Lung (tissue), 12 donors: ENCODE results near the gene KIF1A. TPM values are rescaled to one million over a fixed set of nuclear protein-coding genes. Genes with fewer than 3 reads are reported as not detected.

Experiments used
- ATAC-seq: fragments of 200-7000 bp; cut with Tn5 transposase; one replicate; pipeline ENCODE4 v1.9.1; 2020; ENCODE audit warnings: moderate number of reproducible peaks; ENCODE audit not compliant: insufficient read depth, low FRiP score
- DNase-seq, 3 donors: peaks; one replicate each; pipeline ENCODE4 v3.0.0-alpha.2; 2013 to 2017
- H3K27ac ChIP-seq, 2 donors: one replicate each; pipeline ENCODE4 v1.5.1; 2013; ENCODE audit warnings: mild to moderate bottlenecking in 2 of 2, moderate library complexity in 2 of 2, control low read depth in 1 of 2, inconsistent platforms in 1 of 2, low read depth in 1 of 2, low read length in 1 of 2
- H3K27me3 ChIP-seq, 3 donors: one replicate each; pipeline ENCODE4 v1.5.1; 2013; ENCODE audit warnings: low read length in 2 of 3; ENCODE audit not compliant: control insufficient read depth in 3 of 3, insufficient read depth in 3 of 3
- H3K36me3 ChIP-seq, 4 donors: one replicate each; pipeline ENCODE4 v1.5.1; 2013; ENCODE audit warnings: low read length in 4 of 4, mild to moderate bottlenecking in 1 of 4, moderate library complexity in 1 of 4; ENCODE audit not compliant: control insufficient read depth in 4 of 4, insufficient read depth in 4 of 4
- H3K4me1 ChIP-seq, 5 donors: one replicate each; pipeline ENCODE4 v1.5.1; 2013; ENCODE audit warnings: low read length in 5 of 5, mild to moderate bottlenecking in 2 of 5, moderate library complexity in 1 of 5; ENCODE audit not compliant: control insufficient read depth in 5 of 5, insufficient read depth in 5 of 5
- H3K4me3 ChIP-seq: one replicate; pipeline ENCODE4 v1.5.1; 2013; ENCODE audit warnings: mild to moderate bottlenecking, control low read depth, moderate library complexity
- H3K9ac ChIP-seq, 2 donors: one replicate each; pipeline ENCODE4 v1.5.1; 2013; ENCODE audit warnings: low read length in 2 of 2, control low read depth in 1 of 2; ENCODE audit not compliant: insufficient read depth in 1 of 2
- H3K9me3 ChIP-seq, 4 donors: one replicate each; pipeline ENCODE4 v1.5.1; 2013; ENCODE audit warnings: low read length in 3 of 4, mild to moderate bottlenecking in 1 of 4, moderate library complexity in 1 of 4; ENCODE audit not compliant: control insufficient read depth in 4 of 4, insufficient read depth in 3 of 4
- CTCF ChIP-seq: IDR thresholded peaks from 2 replicates; pipeline ENCODE4 v1.5.1; 2012; ENCODE audit warnings: mild to moderate bottlenecking; ENCODE audit errors: control extremely low read depth, extremely low read depth
- WGBS, 2 donors: extraction: QIAGEN DNeasy Blood & Tissue Kit; methylation state at CpG; one replicate each; pipeline ENCODE4 v1.1.7; 2013; 5-methylcytosine and 5-hydroxymethylcytosine counted together
- polyA plus RNA-seq, 2 donors: library from polyadenylated mRNA; stranded (reverse); fragments of 200-250 nt; gene quantifications; one replicate each; pipeline ENCODE4 v1.2.1, GENCODE V29; 2013
- total RNA-seq, 2 donors: library from RNA; depleted of rRNA in 1 of 2; stranded (reverse); fragments of >200 nt in 1 of 2; gene quantifications; one replicate each; pipeline ENCODE4 v1.2.1, GENCODE V29; 2014 to 2021
- donor health status: control.
- donor health status: control.
- donor health status: Bipolar disorder and iron deficiency.
- donor health status: healthy.
- donor health status: DM: yes; HTN: yes; CAD: no.

Gene KIF1A
- total and polyA plus RNA-seq, 4 donors, result 0.14 to 2.3 (median 0.46) TPM

GRCh38 chr2:240732184-240732583, 87.8 kb downstream of the KIF1A start:
- ATAC-seq, result no peak
- Histone ChIP-seq H3K27me3 (no peaks in the 10 kb centered on the region), H3K4me1 (peaks cover 0 to 10% (median 0%) of the 10 kb centered on the region in 5 donors), H3K9me3 (no peaks in the 10 kb centered on the region), H3K27ac (no peak overlapping the region), H3K9ac (no peak overlapping the region), H3K36me3 (no peaks in the 10 kb centered on the region), H3K4me3 (no peak overlapping the region)
- TF ChIP-seq CTCF, result no peak
- DNase-seq, result no peak
- WGBS, 2 donors, result 78 to 89% methylated on average over 5 of the region's 5 CpGs

DNA sequence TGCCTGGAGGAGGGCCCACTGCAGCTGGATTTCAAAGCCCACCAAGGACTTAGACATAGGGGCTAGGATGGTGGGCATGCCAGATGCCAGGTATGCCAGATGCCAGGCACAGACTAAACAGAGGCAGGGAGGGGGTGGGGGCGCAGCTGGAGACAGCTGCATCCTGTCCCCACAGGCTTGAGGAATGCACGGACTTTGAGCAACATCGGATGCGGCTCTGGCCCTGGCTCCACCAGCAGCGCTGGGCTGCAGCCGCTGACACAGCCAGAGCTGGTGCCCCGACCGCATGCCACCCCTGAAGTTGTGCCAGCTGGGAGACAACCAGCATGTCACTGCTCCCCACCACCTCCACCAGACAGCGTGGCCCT, 88.9 kb downstream of the KIF1A start:
- H3K27me3 ChIP-seq, result no peaks in the 10 kb centered on the region
- DNase-seq, result peak; percentile 61 to 80 (median 71)
- no peak for TF ChIP-seq CTCF
- WGBS, 2 donors, result 44 to 65% methylated on average over 9 of the region's 9 CpGs
- H3K4me1 ChIP-seq, result peaks cover 0 to 10% (median 0%) of the 10 kb centered on the region in 5 donors
- no peaks in the 10 kb centered on the region for H3K9me3 ChIP-seq
- H3K4me3 ChIP-seq, result no peak overlapping the region
- no peak overlapping the region for H3K27ac ChIP-seq
- H3K36me3 ChIP-seq, result no peaks in the 10 kb centered on the region
- no peak for ATAC-seq
- no peak overlapping the region for H3K9ac ChIP-seq

- no peak overlapping the region for H3K9ac ChIP-seq
- no peak for DNase-seq
- no peaks in the 10 kb centered on the region for H3K9me3 ChIP-seq
- TF ChIP-seq CTCF, result no peak
- no peak overlapping the region for H3K4me3 ChIP-seq
- 77 to 87% methylated on average over 10 of the region's 10 CpGs for WGBS, 2 donors
- no peaks in the 10 kb centered on the region for H3K36me3 ChIP-seq
- ATAC-seq, result no peak
- peak overlapping the region in 1 of 2 donors; percentile 9 for H3K27ac ChIP-seq
- H3K27me3 ChIP-seq, result no peaks in the 10 kb centered on the region
- peaks cover 0 to 10% (median 0%) of the 10 kb centered on the region in 5 donors for H3K4me1 ChIP-seq
Measured at GRCh38 chr2:240730501-240731177, 89.4 kb downstream of the KIF1A start.

- Histone ChIP-seq H3K4me1 (peaks cover 0 to 10% (median 0%) of the 10 kb centered on the region in 5 donors), H3K9ac (no peak overlapping the region), H3K4me3 (no peak overlapping the region), H3K9me3 (no peaks in the 10 kb centered on the region), H3K27ac (no peak overlapping the region), H3K27me3 (no peaks in the 10 kb centered on the region), H3K36me3 (no peaks in the 10 kb centered on the region)
- DNase-seq (no peak), ATAC-seq (no peak)
- no peak for TF ChIP-seq CTCF
- 77 to 80% methylated on average over 7 of the region's 7 CpGs for WGBS, 2 donors
Measured at GRCh38 chr2:240728827-240729226, 91.2 kb downstream of the KIF1A start.
